Raji (cell line): Measurements from ENCODE around the gene RAD51.
A peak's percentile ranks its signal among the peaks of the same experiment; 100 is the strongest.

Source experiments
- POLR2A ChIP-seq: IDR thresholded peaks from 2 replicates; pipeline ENCODE4 v1.6.1; 2011; ENCODE audit warnings: low read depth, low read length, control low read depth; ENCODE audit not compliant: insufficient read depth

The RAD51 gene

GRCh38 chr15:40747685-40748631 is 53.0 kb downstream of the RAD51 start:
- TF ChIP-seq POLR2A: no peak

DNA sequence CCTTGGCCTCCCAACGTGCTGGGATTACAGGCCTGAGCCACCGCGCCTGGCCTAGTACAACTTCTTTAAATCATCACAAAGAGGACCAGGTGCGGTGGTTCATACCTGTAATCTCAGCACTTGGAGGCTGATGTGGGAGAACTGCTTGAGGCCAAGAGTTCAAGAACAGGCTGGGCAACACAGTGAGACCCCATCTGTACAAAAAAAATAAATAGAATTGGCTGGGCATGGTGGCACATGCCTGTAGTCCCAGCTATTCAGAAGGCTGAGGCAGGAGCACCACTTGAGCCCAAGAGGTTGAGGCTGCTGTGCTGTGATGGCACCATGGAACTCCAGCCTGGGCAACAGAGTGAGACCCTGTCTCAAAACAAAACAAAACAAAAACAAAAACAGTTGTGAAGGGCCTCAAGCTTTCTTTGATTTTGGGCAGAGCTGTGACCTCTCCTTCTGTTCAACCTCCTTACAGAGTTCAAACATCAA is 54.2 kb downstream of the RAD51 start:
- TF ChIP-seq POLR2A: no peak

DNA sequence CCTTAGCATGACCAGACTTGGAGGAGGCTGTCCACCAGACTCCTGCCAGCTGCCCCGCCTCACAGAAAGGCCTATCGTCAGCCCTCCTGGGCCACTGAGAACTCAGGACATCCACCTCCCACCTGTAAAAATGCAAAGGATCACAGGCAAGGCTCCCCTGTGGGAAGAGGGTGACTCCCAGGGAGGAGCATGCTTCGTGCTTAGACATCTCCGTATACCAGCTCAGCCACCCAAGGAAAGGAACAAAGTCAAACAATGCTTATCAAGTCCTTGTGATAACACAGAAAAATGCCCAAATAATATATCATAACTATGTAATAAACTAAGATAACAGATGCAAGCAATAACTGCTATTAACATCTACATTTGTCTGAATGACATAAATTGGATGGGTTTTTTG is 55.9 kb downstream of the RAD51 start:
- TF ChIP-seq POLR2A: no peak

- no peak for TF ChIP-seq POLR2A
Measured at GRCh38 chr15:40751745-40752144, 56.8 kb downstream of the RAD51 start.

GRCh38 chr15:40754574-40754882 is 59.6 kb downstream of the RAD51 start:
- no peak for TF ChIP-seq POLR2A

DNA sequence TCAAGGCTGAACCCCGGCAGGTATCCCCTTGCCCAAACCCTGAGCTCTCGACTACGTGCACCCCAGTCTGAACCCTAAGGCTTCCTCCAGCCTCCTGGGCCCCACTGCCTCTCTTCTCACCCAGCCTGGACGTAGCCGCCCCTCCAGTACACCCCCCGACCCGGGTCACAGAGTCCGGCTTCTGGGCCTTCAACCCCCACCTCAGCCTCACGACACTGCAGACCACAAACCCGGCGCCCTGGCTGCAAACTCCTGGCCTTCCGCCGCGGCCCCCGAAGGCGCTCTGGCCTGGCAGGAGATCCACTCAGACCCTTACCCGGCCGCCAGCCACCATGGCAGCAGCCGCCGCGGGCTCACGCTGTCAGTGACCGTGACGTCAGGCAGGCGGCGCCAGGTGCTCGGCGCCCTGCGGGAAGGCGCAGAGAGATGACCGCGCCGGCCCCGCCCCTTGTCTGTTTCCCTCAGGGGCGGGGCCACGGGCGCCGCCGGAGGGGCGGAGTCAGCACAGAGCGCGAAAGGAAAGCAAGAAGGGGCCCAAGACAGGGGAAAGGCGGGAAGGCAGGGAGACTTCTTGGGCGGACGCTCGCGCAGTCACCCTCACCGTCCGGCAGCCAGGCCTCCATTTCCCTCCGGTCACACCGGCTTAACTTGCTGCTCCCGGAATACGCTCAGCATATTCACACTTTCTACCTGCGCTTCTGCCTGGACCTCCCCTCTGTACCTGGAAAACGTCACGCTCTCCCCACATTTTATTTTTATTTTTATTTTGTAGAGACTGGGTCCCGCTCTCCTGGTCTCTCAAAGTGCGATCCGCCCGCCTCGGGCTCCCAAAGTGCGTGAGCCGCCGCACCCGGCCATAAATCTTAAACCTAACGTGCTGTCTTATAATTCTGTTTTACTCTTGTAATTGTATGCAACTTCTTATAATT is 60.2 kb downstream of the RAD51 start, which contains the start of gene RMDN3:
RMDN3 (minus strand) TSS at position 372 of the 929 bp plus-strand sequence. CDS start 471 bp downstream, outside the sequence.
- TF ChIP-seq POLR2A: peak; percentile 98

GRCh38 chr15:40755812-40756208 is 60.8 kb downstream of the RAD51 start:
- TF ChIP-seq POLR2A: no peak

DNA sequence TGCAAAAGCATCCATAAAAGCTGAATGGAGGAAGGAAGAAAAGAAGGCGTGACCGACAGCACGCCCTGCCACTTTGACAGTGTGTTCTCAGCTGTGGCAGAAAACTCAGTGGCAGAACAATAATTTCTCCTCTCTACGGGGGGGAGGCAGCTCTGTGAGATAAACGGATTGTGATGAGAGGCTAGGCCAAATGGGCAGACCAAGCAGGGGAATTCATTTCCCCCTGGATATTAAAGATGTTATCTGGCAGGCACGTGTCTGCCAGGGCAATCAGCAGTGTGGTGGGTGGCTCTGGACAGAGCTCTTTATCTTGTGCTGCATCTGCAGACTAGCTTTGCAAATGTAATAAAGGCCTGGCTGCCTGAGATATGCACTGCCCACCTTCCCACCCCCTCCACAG is 62.0 kb downstream of the RAD51 start:
- no peak for TF ChIP-seq POLR2A

DNA sequence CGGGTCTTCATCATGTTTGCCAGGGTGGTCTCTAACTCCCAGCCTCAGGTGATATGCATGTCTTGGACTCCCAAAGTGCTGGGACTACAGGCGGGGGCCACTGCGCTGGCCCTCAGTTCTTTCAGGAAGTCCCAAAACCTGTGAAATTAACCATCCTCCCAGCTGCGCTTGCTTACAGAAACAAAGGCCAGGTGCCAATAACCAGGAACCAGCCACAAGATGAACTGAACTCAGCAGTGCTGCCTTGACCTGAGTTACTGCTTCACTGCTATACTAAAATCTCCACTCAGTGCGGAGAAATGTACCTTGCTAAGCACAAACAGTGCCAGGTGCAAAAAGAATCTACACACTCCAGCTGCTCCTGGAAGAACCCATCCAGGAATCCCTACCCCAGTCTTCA is 65.0 kb downstream of the RAD51 start:
- TF ChIP-seq POLR2A: no peak

DNA sequence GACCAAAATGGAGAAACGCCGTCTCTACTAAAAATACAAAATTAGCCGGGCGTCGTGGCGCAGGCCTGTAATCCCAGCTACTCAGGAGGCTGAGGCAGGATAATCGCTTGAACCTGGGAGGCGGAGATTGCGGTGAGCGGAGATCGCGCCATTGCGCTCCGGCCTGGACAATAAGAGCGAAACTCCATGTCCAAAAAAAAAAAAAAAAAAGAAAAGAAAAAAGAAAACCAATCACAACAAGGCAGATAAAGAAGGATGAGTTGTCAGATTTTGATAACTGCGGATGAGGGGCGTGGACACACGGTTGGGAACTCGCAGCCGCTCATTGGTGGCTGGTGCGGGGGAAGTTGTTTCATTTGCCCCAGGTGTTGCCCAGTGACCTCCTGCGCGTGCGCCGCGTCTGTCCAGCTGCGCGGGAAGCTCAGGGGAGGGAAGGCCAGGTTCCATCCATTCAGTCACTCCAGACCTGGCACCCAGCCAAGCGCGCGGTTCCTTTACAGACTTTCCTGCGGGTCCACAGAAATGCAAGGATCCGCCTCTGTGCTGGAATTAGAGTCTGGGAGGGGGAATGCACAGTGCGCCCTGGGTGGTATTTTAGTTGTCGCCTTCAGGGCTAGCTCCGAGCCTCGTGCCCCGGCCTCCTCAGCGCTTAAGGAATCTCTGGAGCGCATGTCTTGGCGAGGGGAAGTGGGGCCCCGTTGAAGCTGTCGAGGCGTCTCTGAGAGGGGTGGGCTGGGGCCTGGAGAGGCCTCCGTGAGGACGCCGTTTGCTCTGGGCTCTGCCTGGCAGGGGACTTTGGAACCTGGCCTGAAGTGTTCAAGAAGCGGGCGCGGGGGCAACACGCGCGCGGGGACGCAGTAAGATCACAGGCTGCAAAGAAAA is 68.2 kb downstream of the RAD51 start:
- TF ChIP-seq POLR2A: no peak

- TF ChIP-seq POLR2A: peak; percentile 86
Measured at GRCh38 chr15:40763801-40764628, 69.0 kb downstream of the RAD51 start, which contains the start of gene GCHFR. TSS of gene GCHFR (plus strand) at chr15:40764068. CDS start at chr15:40764181, 113 bp downstream.

- TF ChIP-seq POLR2A: no peak
Measured at GRCh38 chr15:40764629-40765103, 69.7 kb downstream of the RAD51 start.

GRCh38 chr15:40766194-40766815 is 71.3 kb downstream of the RAD51 start:
- TF ChIP-seq POLR2A: no peak
